Left lung (tissue), 10 donors: ENCODE results near the gene SLC32A1. TPM values are rescaled to one million over a fixed set of nuclear protein-coding genes. Genes with fewer than 3 reads are reported as not detected.

Experiments
- ATAC-seq: fragments of 200-7000 bp; cut with Tn5 transposase; one replicate; pipeline ENCODE4 v1.9.1; 2020; ENCODE audit warnings: moderate library complexity
- DNase-seq, 4 donors: peaks; one replicate each; pipeline ENCODE4 v3.0.0-alpha.2; 2013 to 2020
- H3K27ac ChIP-seq, 2 donors: fragments of 200-600 bp; sonication (generic) in 1 of 2; one replicate each; pipeline versions ENCODE4 v1.5.0 to v1.8.0; 2020 to 2021
- H3K27me3 ChIP-seq, 2 donors: fragments of 200-600 bp; sonication (generic) in 1 of 2; one replicate each; pipeline versions ENCODE4 v1.5.0 to v1.8.0; 2020 to 2021
- H3K36me3 ChIP-seq, 2 donors: fragments of 200-600 bp; sonication (generic) in 1 of 2; one replicate each; pipeline versions ENCODE4 v1.5.0 to v1.8.0; 2020 to 2021
- H3K4me1 ChIP-seq, 2 donors: fragments of 200-600 bp; one replicate each; pipeline ENCODE4 v1.8.0; 2021
- H3K4me3 ChIP-seq, 2 donors: fragments of 200-600 bp; sonication (generic) in 1 of 2; one replicate each; pipeline versions ENCODE4 v1.5.0 to v1.8.0; 2020 to 2021; ENCODE audit warnings: mild to moderate bottlenecking in 1 of 2
- H3K9me3 ChIP-seq, 2 donors: fragments of 200-600 bp; sonication (generic) in 1 of 2; one replicate each; pipeline versions ENCODE4 v1.5.0 to v1.8.0; 2020 to 2021
- CTCF ChIP-seq, 2 donors: fragments of 200-600 bp; sonication (generic) in 1 of 2; IDR thresholded peaks; one replicate each; pipeline versions ENCODE4 v1.5.0 to v1.8.0; 2021; ENCODE audit warnings: antibody characterized with exemption in 2 of 2
- intact Hi-C, 2 donors: fragments of 100-400 bp; cut with DNase I; formaldehyde crosslinking; loops; one replicate each; pipeline versions ENCODE4 v1.11.2 to v1.14.2; 2022
- polyA plus RNA-seq, 6 donors: library from polyadenylated mRNA; unstranded; fragments of 120-200 nt; gene quantifications; one replicate each; pipeline ENCODE4 v1.2.1, GENCODE V29; 2013; ENCODE audit not compliant: insufficient read length in 6 of 6
- total RNA-seq, 2 donors: library from RNA; stranded (reverse); fragmentation: NEBNext Ultra II Directional; extraction: Animal tissue kit (Norgen Biotek cat#: 25700); gene quantifications; one replicate each; pipeline ENCODE4 v1.2.1, GENCODE V29; 2021
- donor health status: DM: no; HTN: yes; CAD: no.
- donor health status: DM: no; HTN: no; CAD: no.

Gene SLC32A1
- total and polyA plus RNA-seq, 8 donors: not detected

GRCh38 chr20:38728191-38728781 lies 4.0 kb downstream of the SLC32A1 start:
- H3K4me3 ChIP-seq: no peak overlapping the region
- DNase-seq (no peak), ATAC-seq (no peak)
- TF ChIP-seq CTCF (IDR thresholded peaks at IDR 0.05): no peak
- intact Hi-C loops: no loop called here
- H3K36me3 ChIP-seq: no peaks in the 10 kb centered on the region
- no peak overlapping the region for H3K27ac ChIP-seq
- H3K9me3 ChIP-seq: no peaks in the 10 kb centered on the region
- peaks cover 0 to 33% of the 10 kb centered on the region in 2 donors for H3K4me1 ChIP-seq
- peaks cover 98 to 100% of the 10 kb centered on the region in 2 donors for H3K27me3 ChIP-seq

- H3K4me3 ChIP-seq: no peak overlapping the region
- no peaks in the 10 kb centered on the region for H3K36me3 ChIP-seq
- H3K27me3 ChIP-seq: peaks cover 97 to 100% of the 10 kb centered on the region in 2 donors
- H3K27ac ChIP-seq: no peak overlapping the region
- ATAC-seq: no peak
- H3K4me1 ChIP-seq: peaks cover 0 to 25% of the 10 kb centered on the region in 2 donors
- H3K9me3 ChIP-seq: no peaks in the 10 kb centered on the region
- intact Hi-C loops: no loop called here
- DNase-seq: no peak
- TF ChIP-seq CTCF (IDR thresholded peaks at IDR 0.05): no peak
These were observed 4.8 kb downstream of the SLC32A1 start for GRCh38 chr20:38728911-38729642.

- H3K9me3 ChIP-seq: no peaks in the 10 kb centered on the region
- H3K36me3 ChIP-seq: no peaks in the 10 kb centered on the region
- no peak for TF ChIP-seq CTCF (IDR thresholded peaks at IDR 0.05)
- H3K4me3 ChIP-seq: no peak overlapping the region
- H3K4me1 ChIP-seq: peaks cover 0 to 20% of the 10 kb centered on the region in 2 donors
- intact Hi-C loops: loop anchor here in 1 of 2 donors (5.0 kb wide), 1 partner anchor 82 kb away; no protein-coding TSS in a partner anchor
- no peak overlapping the region for H3K27ac ChIP-seq
- no peak for DNase-seq
- H3K27me3 ChIP-seq: peaks cover 93 to 100% of the 10 kb centered on the region in 2 donors
- ATAC-seq: no peak
These were observed 5.5 kb downstream of the SLC32A1 start for GRCh38 chr20:38729767-38730166.

- Histone ChIP-seq H3K4me1 (peaks cover 0 to 14% of the 10 kb centered on the region in 2 donors), H3K27ac (no peak overlapping the region), H3K9me3 (no peaks in the 10 kb centered on the region), H3K27me3 (peaks cover 91 to 100% of the 10 kb centered on the region in 2 donors), H3K36me3 (no peaks in the 10 kb centered on the region), H3K4me3 (no peak overlapping the region)
- DNase-seq: no peak
- intact Hi-C loops: loop anchor here in 1 of 2 donors (5.0 kb wide), 1 partner anchor 83 kb away; no protein-coding TSS in a partner anchor
- ATAC-seq: peak; percentile 39
- no peak for TF ChIP-seq CTCF (IDR thresholded peaks at IDR 0.05)
These were observed 6.1 kb downstream of the SLC32A1 start for GRCh38 chr20:38730167-38730988.
